Cerebellar cortex (tissue), 1 donor: ENCODE measurements around the gene DRC1.
A peak's percentile ranks its signal among the peaks of the same experiment; 100 is the strongest.

Experiments used
- DNase-seq: peaks from one replicate; pipeline ENCODE4 v3.0.0-alpha.2; 2015; ENCODE audit warnings: low spot score

The DRC1 gene

GRCh38 chr2:26399771-26400376, 1.8 kb upstream of the DRC1 start:
- DNase-seq, result no peak

- DNase-seq, result no peak
Measured at GRCh38 chr2:26400723-26401122, 997 bp upstream of the DRC1 start.

- DNase-seq, result no peak
Measured at GRCh38 chr2:26407526-26407925, 5.8 kb downstream of the DRC1 start.

GRCh38 chr2:26409785-26410184, 8.1 kb downstream of the DRC1 start:
- DNase-seq, result no peak

- no peak for DNase-seq
Measured at GRCh38 chr2:26410764-26411243, 9.1 kb downstream of the DRC1 start.

- no peak for DNase-seq
Measured at GRCh38 chr2:26411419-26411818, 9.7 kb downstream of the DRC1 start.

- DNase-seq, result no peak
Measured at GRCh38 chr2:26412091-26412673, 10.5 kb downstream of the DRC1 start.

GRCh38 chr2:26414311-26414710, 12.6 kb downstream of the DRC1 start:
- DNase-seq, result no peak

- DNase-seq, result no peak
Measured at GRCh38 chr2:26421961-26422360, 20.2 kb downstream of the DRC1 start.

GRCh38 chr2:26422947-26423629, 21.4 kb downstream of the DRC1 start:
- DNase-seq, result no peak

- DNase-seq, result no peak
Measured at GRCh38 chr2:26423750-26424149, 22.0 kb downstream of the DRC1 start.

- no peak for DNase-seq
Measured at GRCh38 chr2:26424221-26424620, 22.5 kb downstream of the DRC1 start.

GRCh38 chr2:26428846-26429245, 27.1 kb downstream of the DRC1 start:
- DNase-seq, result no peak

GRCh38 chr2:26429779-26430578, 28.3 kb downstream of the DRC1 start:
- peak; percentile 44 for DNase-seq

- DNase-seq, result no peak
Measured at GRCh38 chr2:26430826-26431225, 29.1 kb downstream of the DRC1 start.

GRCh38 chr2:26432363-26432762, 30.6 kb downstream of the DRC1 start:
- no peak for DNase-seq

- no peak for DNase-seq
Measured at GRCh38 chr2:26432859-26433258, 31.1 kb downstream of the DRC1 start.

GRCh38 chr2:26435106-26435505, 33.4 kb downstream of the DRC1 start:
- DNase-seq, result no peak

GRCh38 chr2:26438526-26438925, 36.8 kb downstream of the DRC1 start:
- no peak for DNase-seq

GRCh38 chr2:26438926-26439325, 37.2 kb downstream of the DRC1 start:
- no peak for DNase-seq

GRCh38 chr2:26442301-26442700, 40.6 kb downstream of the DRC1 start:
- DNase-seq, result no peak

GRCh38 chr2:26442707-26443106, 41.0 kb downstream of the DRC1 start:
- no peak for DNase-seq

- no peak for DNase-seq
Measured at GRCh38 chr2:26444236-26444635, 42.5 kb downstream of the DRC1 start.
